Neural cell (in vitro differentiated cells): ENCODE data around the gene CD180. TPM values are rescaled to one million over a fixed set of nuclear protein-coding genes. Genes with fewer than 3 reads are reported as not detected.

Experiments used
- H2AFZ ChIP-seq: fragments of 200-600, 300-800 bp; sonication (generic), shearing (Covaris generic); 2 replicates; pipeline ENCODE4 v1.6.0; 2014; ENCODE audit warnings: low read depth, mild to moderate bottlenecking, antibody characterized with exemption, low read length, moderate library complexity
- H3F3A ChIP-seq: fragments of 200-600 bp; shearing (Covaris generic); 2 replicates; pipeline ENCODE4 v1.6.1; 2016; ENCODE audit warnings: mild to moderate bottlenecking, moderate library complexity, mixed read lengths, antibody characterized with exemption, low read length; ENCODE audit not compliant: insufficient read depth, poor library complexity, severe bottlenecking
- H3K27ac ChIP-seq: fragments of 200-600, 300-800 bp; sonication (generic), shearing (Covaris generic); 2 replicates; pipeline ENCODE4 v1.5.1; 2014; ENCODE audit warnings: mild to moderate bottlenecking, low read length, moderate library complexity
- H3K27me3 ChIP-seq: fragments of 300-800, 200-600 bp; sonication (generic), shearing (Covaris generic); 2 replicates; pipeline ENCODE4 v1.6.0; 2014; ENCODE audit warnings: mild to moderate bottlenecking, low read depth, low read length, moderate library complexity; ENCODE audit not compliant: insufficient read depth
- H3K36me3 ChIP-seq: fragments of 300-800, 200-600 bp; sonication (generic), shearing (Covaris generic); 2 replicates; pipeline ENCODE4 v1.5.1; 2014; ENCODE audit warnings: mild to moderate bottlenecking, antibody characterized with exemption, low read length, moderate library complexity; ENCODE audit not compliant: insufficient read depth
- H3K4me2 ChIP-seq: fragments of 300-800, 200-600 bp; sonication (generic), shearing (Covaris generic); 2 replicates; pipeline ENCODE4 v1.6.0; 2014; ENCODE audit warnings: mild to moderate bottlenecking, low read length
- H3K4me3 ChIP-seq: fragments of 300-800, 200-600 bp; sonication (generic), shearing (Covaris generic); 2 replicates; pipeline ENCODE4 v1.5.1; 2014; ENCODE audit warnings: mild to moderate bottlenecking, low read length, moderate library complexity
- H3K79me2 ChIP-seq: fragments of 200-600 bp; shearing (Covaris generic); replicated peaks from 2 replicates; pipeline ENCODE4 v1.6.0; 2014; ENCODE audit warnings: mild to moderate bottlenecking, low read length, moderate library complexity; ENCODE audit not compliant: insufficient read depth
- H3K9ac ChIP-seq: fragments of 300-800, 200-600 bp; sonication (generic), shearing (Covaris generic); 2 replicates; pipeline ENCODE4 v1.6.1; 2016; ENCODE audit warnings: mild to moderate bottlenecking, low read length, mixed read lengths
- H3K9me2 ChIP-seq: fragments of 200-600 bp; shearing (Covaris generic); 2 replicates; pipeline ENCODE4 v1.6.1; 2016; ENCODE audit warnings: mild to moderate bottlenecking, low read length, mixed read lengths; ENCODE audit not compliant: insufficient read depth
- H3K9me3 ChIP-seq: fragments of 200-600, 300-800 bp; sonication (generic), shearing (Covaris generic); 2 replicates; pipeline ENCODE4 v1.6.1; 2016; ENCODE audit warnings: mild to moderate bottlenecking, mixed run types, low read length, moderate library complexity, mixed read lengths
- H4K20me1 ChIP-seq: fragments of 200-600 bp; shearing (Covaris generic); 2 replicates; pipeline ENCODE4 v1.6.1; 2016; ENCODE audit warnings: mild to moderate bottlenecking, mixed run types; ENCODE audit not compliant: insufficient read depth
- CTCF ChIP-seq: fragments of 450-650 bp; IDR thresholded peaks from 2 replicates; pipeline ENCODE4 v1.5.1; 2014; ENCODE audit warnings: antibody characterized with exemption, mild to moderate bottlenecking, moderate library complexity; ENCODE audit not compliant: poor library complexity, severe bottlenecking
- EP300 ChIP-seq: fragments of 450-650 bp; conservative IDR thresholded peaks from 2 replicates; pipeline ENCODE4 v1.6.1; 2014; ENCODE audit warnings: antibody characterized with exemption, mild to moderate bottlenecking, moderate library complexity; ENCODE audit not compliant: poor library complexity, severe bottlenecking
- EZH2 ChIP-seq: fragments of 200-600, 300-800 bp; shearing (Covaris generic), sonication (generic); IDR thresholded peaks from 2 replicates; pipeline ENCODE4 v1.6.1; 2014; ENCODE audit warnings: antibody characterized with exemption, low read length, borderline replicate concordance, mild to moderate bottlenecking; ENCODE audit not compliant: insufficient read depth, poor library complexity, severe bottlenecking
- MXI1 ChIP-seq: fragments of 450-650 bp; conservative IDR thresholded peaks from 2 replicates; pipeline ENCODE4 v1.6.1; 2014; ENCODE audit warnings: antibody characterized with exemption, mild to moderate bottlenecking; ENCODE audit not compliant: poor library complexity, severe bottlenecking
- POLR2AphosphoS5 ChIP-seq: IDR thresholded peaks from 2 replicates; pipeline ENCODE4 v1.6.1; 2012
- RAD21 ChIP-seq: fragments of 450-650 bp; conservative IDR thresholded peaks from 2 replicates; pipeline ENCODE4 v1.6.1; 2014; ENCODE audit warnings: antibody characterized with exemption, mild to moderate bottlenecking, moderate library complexity
- REST ChIP-seq: IDR thresholded peaks from 2 replicates; pipeline ENCODE4 v1.6.1; 2012; ENCODE audit warnings: borderline replicate concordance
- SMC3 ChIP-seq: fragments of 450-650 bp; conservative IDR thresholded peaks from 2 replicates; pipeline ENCODE4 v1.6.1; 2014; ENCODE audit warnings: antibody characterized with exemption, mild to moderate bottlenecking, moderate library complexity; ENCODE audit not compliant: poor library complexity
- TAF1 ChIP-seq: IDR thresholded peaks from 2 replicates; pipeline ENCODE4 v1.6.1; 2012; ENCODE audit warnings: low read depth
- polyA plus RNA-seq: library from polyadenylated mRNA; depleted of rRNA; stranded (reverse); fragments of >200 nt; gene quantifications from 2 replicates; pipeline ENCODE4 v1.2.3, GENCODE V29; 2014

The CD180 gene
- polyA plus RNA-seq, 1 donor from 2014 or later, result not detected

- no peak overlapping the region for H3K4me3 ChIP-seq
- H3K4me2 ChIP-seq, result no peak overlapping the region
- no peaks in the 10 kb centered on the region for H3K27me3 ChIP-seq
- no peaks in the 10 kb centered on the region for H3K79me2 ChIP-seq
- no peaks in the 10 kb centered on the region for H3K9me3 ChIP-seq
- no peak overlapping the region for H3K9ac ChIP-seq
- TF ChIP-seq REST (no peak), MXI1 (no peak), RAD21 (no peak), POLR2AphosphoS5 (no peak), CTCF (no peak), EZH2 (no peak), EP300 (no peak)
- no peaks in the 10 kb centered on the region for H4K20me1 ChIP-seq
- H3F3A ChIP-seq, result no peaks in the 10 kb centered on the region
- no peaks in the 10 kb centered on the region for H3K36me3 ChIP-seq
- no peak overlapping the region for H3K27ac ChIP-seq
- no peaks in the 10 kb centered on the region for H3K9me2 ChIP-seq
- no peak overlapping the region for H2AFZ ChIP-seq
Observed at GRCh38 chr5:67140413-67140812, 56.2 kb downstream of the CD180 start.

GRCh38 chr5:67139030-67139429 lies 57.6 kb downstream of the CD180 start:
- no peaks in the 10 kb centered on the region for H3K27me3 ChIP-seq
- no peak for TF ChIP-seq POLR2AphosphoS5
- no peak for TF ChIP-seq TAF1
- TF ChIP-seq MXI1, result no peak
- TF ChIP-seq RAD21, result no peak
- TF ChIP-seq CTCF, result no peak
- TF ChIP-seq EP300, result no peak
- TF ChIP-seq SMC3, result no peak
- no peak for TF ChIP-seq EZH2
- no peak for TF ChIP-seq REST
- no peaks in the 10 kb centered on the region for H3K9me2 ChIP-seq
- H3K27ac ChIP-seq, result no peak overlapping the region
- H3F3A ChIP-seq, result no peaks in the 10 kb centered on the region
- H3K36me3 ChIP-seq, result no peaks in the 10 kb centered on the region
- no peak overlapping the region for H3K4me2 ChIP-seq
- no peak overlapping the region for H2AFZ ChIP-seq
- no peaks in the 10 kb centered on the region for H3K79me2 ChIP-seq
- H3K9me3 ChIP-seq, result no peaks in the 10 kb centered on the region
- H3K9ac ChIP-seq, result no peak overlapping the region
- H3K4me3 ChIP-seq, result no peak overlapping the region
- no peaks in the 10 kb centered on the region for H4K20me1 ChIP-seq
